RCC 7860 (cell line): ENCODE measurements around the gene KBTBD12.
"Not testable (repeated sequence)": the region's sequence is repeated elsewhere in the genome, so short reads cannot be mapped to it uniquely, and the experiment has no call there.

Source experiments
- DNase-seq: peaks from one replicate; pipeline ENCODE4 v3.0.0-alpha.2; 2015; ENCODE audit warnings: low spot score
- FAIRE-seq: peaks from 2 replicates; lab custom pipeline; 2012; peaks lifted over from hg19 to GRCh38; lab: Jason Lieb, UNC

The KBTBD12 gene

GRCh38 chr3:127902486-127902885 is 12.5 kb upstream of the KBTBD12 start:
- FAIRE-seq (no peak), DNase-seq (no peak)

- DNase-seq (no peak), FAIRE-seq (no peak)
These were observed 11.2 kb upstream of the KBTBD12 start for GRCh38 chr3:127903611-127904375.

- DNase-seq (no peak), FAIRE-seq (no peak)
These were observed 9.5 kb upstream of the KBTBD12 start for GRCh38 chr3:127905556-127905955.

- not testable (repeated sequence) for FAIRE-seq
These were observed 8.4 kb upstream of the KBTBD12 start for GRCh38 chr3:127906653-127907052.

GRCh38 chr3:127908202-127908601 is 6.8 kb upstream of the KBTBD12 start:
- FAIRE-seq (no peak), DNase-seq (no peak)

More at GRCh38 chr3:127906653-127907052, 8.4 kb upstream of the KBTBD12 start:
- not testable (repeated sequence) for DNase-seq

- FAIRE-seq, result no peak
- no peak for DNase-seq
These were observed 6.1 kb upstream of the KBTBD12 start for GRCh38 chr3:127908951-127909350.

GRCh38 chr3:127909646-127910045 is 5.4 kb upstream of the KBTBD12 start:
- DNase-seq (no peak), FAIRE-seq (no peak)

GRCh38 chr3:127911421-127911931 is 3.6 kb upstream of the KBTBD12 start:
- FAIRE-seq, result no peak
- no peak for DNase-seq

- DNase-seq, FAIRE-seq: not testable (repeated sequence)
These were observed 1.2 kb upstream of the KBTBD12 start for GRCh38 chr3:127913841-127914240.

- no peak for FAIRE-seq
These were observed 448 bp upstream of the KBTBD12 start for GRCh38 chr3:127914584-127914983.

GRCh38 chr3:127915937-127916493 is 983 bp downstream of the KBTBD12 start:
- no peak for DNase-seq

More at GRCh38 chr3:127914584-127914983, 448 bp upstream of the KBTBD12 start:
- no peak for DNase-seq

GRCh38 chr3:127920738-127921137 is 5.7 kb downstream of the KBTBD12 start:
- DNase-seq (no peak), FAIRE-seq (no peak)

More at GRCh38 chr3:127915937-127916493, 983 bp downstream of the KBTBD12 start:
- FAIRE-seq, result no peak

- no peak for DNase-seq
- no peak for FAIRE-seq
These were observed 8.6 kb downstream of the KBTBD12 start for GRCh38 chr3:127923611-127924010.

- no peak for FAIRE-seq
These were observed 10.4 kb downstream of the KBTBD12 start for GRCh38 chr3:127925384-127925783.

GRCh38 chr3:127927829-127928604 is 13.0 kb downstream of the KBTBD12 start:
- DNase-seq (no peak), FAIRE-seq (no peak)

More at GRCh38 chr3:127925384-127925783, 10.4 kb downstream of the KBTBD12 start:
- DNase-seq, result no peak

GRCh38 chr3:127929818-127930413 is 14.9 kb downstream of the KBTBD12 start:
- DNase-seq, result no peak
- FAIRE-seq, result no peak

GRCh38 chr3:127933396-127933795 is 18.4 kb downstream of the KBTBD12 start:
- FAIRE-seq, result no peak

GRCh38 chr3:127938800-127939199 is 23.8 kb downstream of the KBTBD12 start:
- DNase-seq (no peak), FAIRE-seq (no peak)

More at GRCh38 chr3:127933396-127933795, 18.4 kb downstream of the KBTBD12 start:
- DNase-seq, result no peak

- FAIRE-seq (no peak), DNase-seq (no peak)
These were observed 25.1 kb downstream of the KBTBD12 start for GRCh38 chr3:127940116-127940515.

GRCh38 chr3:127942613-127943012 is 27.6 kb downstream of the KBTBD12 start:
- no peak for DNase-seq
- no peak for FAIRE-seq

- DNase-seq (no peak), FAIRE-seq (no peak)
These were observed 33.2 kb downstream of the KBTBD12 start for GRCh38 chr3:127948211-127948610.
